ENCODE results near the gene GPSM1.

Gene GPSM1

GRCh38 chr9:136334541-136334940 lies 7.2 kb downstream of the GPSM1 start:
- no peak overlapping the region for H3K27ac Mint-ChIP-seq
- no peaks in the 10 kb centered on the region for H3K9me3 Mint-ChIP-seq
- no peaks in the 10 kb centered on the region for H3K4me1 Mint-ChIP-seq
- no peak for DNase-seq
- CTCF ChIA-PET: no interaction called here
- no peaks in the 10 kb centered on the region for H3K27me3 Mint-ChIP-seq
- H3K36me3 Mint-ChIP-seq: no peaks in the 10 kb centered on the region
- H3K4me3 Mint-ChIP-seq: no peak overlapping the region

GRCh38 chr9:136335296-136336155 lies 8.2 kb downstream of the GPSM1 start:
- no peaks in the 10 kb centered on the region for H3K9me3 Mint-ChIP-seq
- no peaks in the 10 kb centered on the region for H3K4me1 Mint-ChIP-seq
- no peaks in the 10 kb centered on the region for H3K27me3 Mint-ChIP-seq
- no peak overlapping the region for H3K27ac Mint-ChIP-seq
- H3K4me3 Mint-ChIP-seq: no peak overlapping the region
- CTCF ChIA-PET: interaction anchor here (0.6 to 0.8 kb wide), 2 partner anchors 12 to 54 kb away, joined by 3 read pairs; no protein-coding TSS in a partner anchor
- DNase-seq: no peak
- H3K36me3 Mint-ChIP-seq: no peaks in the 10 kb centered on the region

GRCh38 chr9:136336156-136336870 lies 9.0 kb downstream of the GPSM1 start:
- DNase-seq: no peak
- H3K27me3 Mint-ChIP-seq: no peaks in the 10 kb centered on the region
- CTCF ChIA-PET: no interaction called here
- H3K4me1 Mint-ChIP-seq: no peaks in the 10 kb centered on the region
- no peaks in the 10 kb centered on the region for H3K9me3 Mint-ChIP-seq
- no peak overlapping the region for H3K4me3 Mint-ChIP-seq
- H3K36me3 Mint-ChIP-seq: no peaks in the 10 kb centered on the region
- no peak overlapping the region for H3K27ac Mint-ChIP-seq

DNA sequence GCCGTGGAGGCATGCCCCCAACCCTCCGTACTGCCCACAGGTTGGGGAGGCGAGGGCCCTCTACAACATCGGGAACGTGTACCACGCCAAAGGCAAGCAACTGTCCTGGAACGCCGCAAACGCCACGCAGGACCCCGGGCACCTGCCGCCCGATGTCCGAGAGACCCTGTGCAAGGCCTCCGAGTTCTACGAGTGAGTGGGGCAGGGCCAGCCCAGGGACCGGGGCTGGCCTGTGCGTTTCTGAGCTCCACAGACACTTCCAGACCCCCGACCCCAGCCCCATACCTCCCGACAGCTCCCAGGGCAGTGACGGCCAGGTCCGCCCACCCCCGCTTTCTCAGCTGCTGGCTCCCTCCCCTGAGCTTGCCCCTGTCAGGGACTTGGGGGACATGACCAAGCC lies 9.5 kb downstream of the GPSM1 start:
- CTCF ChIA-PET: no interaction called here
- H3K36me3 Mint-ChIP-seq: no peaks in the 10 kb centered on the region
- no peak for DNase-seq
- no peaks in the 10 kb centered on the region for H3K27me3 Mint-ChIP-seq
- no peaks in the 10 kb centered on the region for H3K4me1 Mint-ChIP-seq
- H3K27ac Mint-ChIP-seq: no peak overlapping the region
- H3K9me3 Mint-ChIP-seq: no peaks in the 10 kb centered on the region
- no peak overlapping the region for H3K4me3 Mint-ChIP-seq

DNA sequence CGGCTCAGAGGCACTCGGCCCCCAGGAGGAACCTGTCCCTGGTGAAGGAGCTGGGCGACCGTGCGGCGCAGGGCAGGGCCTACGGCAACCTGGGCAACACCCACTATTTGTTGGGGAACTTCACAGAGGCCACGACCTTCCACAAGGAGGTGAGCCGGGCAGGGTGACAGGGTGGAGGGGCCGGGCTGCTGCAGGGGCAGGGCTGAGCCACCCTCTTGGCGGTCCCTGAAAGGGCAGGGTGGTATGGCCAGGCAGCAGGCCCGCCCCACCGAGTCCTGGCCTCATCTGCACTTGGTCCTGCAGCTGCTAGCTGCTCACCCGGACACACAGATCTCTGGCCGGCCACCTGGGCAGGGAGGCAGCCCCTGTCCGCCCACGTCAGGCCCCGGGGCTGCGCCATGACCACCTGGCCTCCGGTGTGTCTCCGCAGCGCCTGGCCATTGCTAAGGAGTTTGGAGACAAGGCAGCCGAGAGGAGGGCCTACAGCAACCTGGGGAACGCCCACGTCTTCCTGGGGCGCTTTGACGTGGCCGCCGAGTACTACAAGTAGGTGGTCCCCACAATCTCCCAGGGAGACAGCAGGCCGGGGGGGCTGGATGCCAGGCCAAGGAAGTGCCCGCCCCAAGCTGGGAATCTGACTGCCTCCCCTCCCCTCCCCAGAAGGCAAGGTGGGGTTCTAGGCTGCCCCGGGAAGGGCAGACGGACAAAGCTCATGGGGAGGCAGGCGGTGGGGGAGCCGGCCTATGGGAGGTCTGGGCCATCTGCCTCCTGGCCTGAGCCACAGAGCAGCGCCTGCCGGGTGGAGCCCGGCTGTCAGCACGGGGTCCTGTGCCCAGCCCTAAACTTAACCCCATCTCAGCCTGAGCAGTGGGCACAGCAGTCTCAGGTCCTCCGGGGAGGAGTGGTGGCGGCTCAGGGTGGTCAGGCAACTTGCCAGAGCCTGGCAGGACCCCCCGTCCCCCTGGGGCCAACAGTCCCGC lies 10.4 kb downstream of the GPSM1 start:
- no peaks in the 10 kb centered on the region for H3K9me3 Mint-ChIP-seq

GRCh38 chr9:136338511-136338910 lies 11.2 kb downstream of the GPSM1 start:
- Mint-ChIP-seq H3K27ac (no peak overlapping the region), H3K27me3 (no peaks in the 10 kb centered on the region), H3K9me3 (no peaks in the 10 kb centered on the region), H3K36me3 (no peaks in the 10 kb centered on the region), H3K4me3 (no peak overlapping the region), H3K4me1 (peaks cover 2% of the 10 kb centered on the region)
- CTCF ChIA-PET: no interaction called here
- no peak for DNase-seq

More for the DNA sequence above, 10.4 kb downstream of the GPSM1 start:
- DNase-seq: no peak
- H3K36me3 Mint-ChIP-seq: no peaks in the 10 kb centered on the region
- H3K4me1 Mint-ChIP-seq: no peaks in the 10 kb centered on the region
- no peak overlapping the region for H3K27ac Mint-ChIP-seq
- CTCF ChIA-PET: no interaction called here
- H3K4me3 Mint-ChIP-seq: no peak overlapping the region
- H3K27me3 Mint-ChIP-seq: no peaks in the 10 kb centered on the region

DNA sequence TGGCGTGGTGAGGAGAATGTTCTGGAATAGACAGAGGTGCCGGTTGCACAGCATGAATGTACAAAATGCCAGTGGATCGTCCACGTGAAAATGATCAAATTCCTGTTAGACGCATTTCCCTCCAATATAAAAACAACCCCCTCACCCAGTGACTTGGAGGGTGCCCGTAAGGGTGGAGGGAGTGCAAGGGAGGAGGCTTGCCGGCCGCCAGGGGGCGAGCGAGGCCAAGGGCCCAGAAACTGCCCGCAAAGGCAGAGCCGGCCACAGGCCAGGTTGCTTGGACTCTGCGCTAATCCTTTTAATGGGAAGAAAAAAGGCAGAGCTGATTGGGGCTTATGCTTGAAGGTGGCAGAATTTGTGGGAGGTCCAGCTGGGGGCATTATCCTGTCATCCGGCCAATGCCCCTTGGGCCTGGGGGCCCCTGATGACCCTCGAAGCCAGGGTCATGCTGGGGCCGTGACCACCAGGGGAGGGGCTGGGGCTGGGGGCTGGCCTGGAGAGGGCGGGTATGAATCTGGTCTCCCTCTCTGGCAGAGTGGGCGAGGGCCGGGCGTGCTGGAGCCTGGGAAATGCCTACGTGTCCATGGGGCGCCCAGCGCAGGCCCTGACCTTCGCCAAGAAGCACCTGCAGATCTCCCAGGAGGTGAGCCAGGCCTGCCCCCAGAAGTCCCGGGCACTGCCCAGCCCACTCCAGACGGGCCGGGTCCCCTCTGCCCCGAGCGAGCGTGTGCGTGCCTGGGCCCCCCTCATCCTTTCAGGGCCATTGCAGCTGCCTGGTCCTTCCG lies 12.0 kb downstream of the GPSM1 start:
- Mint-ChIP-seq H3K9me3 (no peaks in the 10 kb centered on the region), H3K27ac (no peak overlapping the region), H3K27me3 (no peaks in the 10 kb centered on the region), H3K36me3 (no peaks in the 10 kb centered on the region), H3K4me1 (peaks cover 2% of the 10 kb centered on the region), H3K4me3 (no peak overlapping the region)
- CTCF ChIA-PET: no interaction called here
- peak; percentile 41 for DNase-seq

- Mint-ChIP-seq H3K9me3 (no peaks in the 10 kb centered on the region), H3K27ac (no peak overlapping the region), H3K36me3 (no peaks in the 10 kb centered on the region), H3K27me3 (no peaks in the 10 kb centered on the region), H3K4me1 (peaks cover 2% of the 10 kb centered on the region), H3K4me3 (no peak overlapping the region)
- CTCF ChIA-PET: interaction anchor here (0.6 kb wide), 1 partner anchor 32 kb away, joined by 3 read pairs; no protein-coding TSS in a partner anchor
- DNase-seq: no peak
These were observed 12.6 kb downstream of the GPSM1 start for GRCh38 chr9:136339958-136340310.

GRCh38 chr9:136340356-136341041 lies 13.2 kb downstream of the GPSM1 start:
- no peak overlapping the region for H3K27ac Mint-ChIP-seq
- DNase-seq: no peak
- H3K27me3 Mint-ChIP-seq: no peaks in the 10 kb centered on the region
- no peaks in the 10 kb centered on the region for H3K9me3 Mint-ChIP-seq
- CTCF ChIA-PET: interaction anchor here (0.6 kb wide), 1 partner anchor 32 kb away, joined by 3 read pairs; no protein-coding TSS in a partner anchor
- no peaks in the 10 kb centered on the region for H3K36me3 Mint-ChIP-seq
- peaks cover 2% of the 10 kb centered on the region for H3K4me1 Mint-ChIP-seq
- no peak overlapping the region for H3K4me3 Mint-ChIP-seq

GRCh38 chr9:136341042-136341655 lies 13.8 kb downstream of the GPSM1 start:
- no peak for DNase-seq
- Mint-ChIP-seq H3K27me3 (no peaks in the 10 kb centered on the region), H3K36me3 (no peaks in the 10 kb centered on the region), H3K27ac (no peak overlapping the region), H3K9me3 (no peaks in the 10 kb centered on the region), H3K4me3 (no peak overlapping the region), H3K4me1 (peaks cover 2% of the 10 kb centered on the region)
- CTCF ChIA-PET: no interaction called here

- no peak for DNase-seq
- Mint-ChIP-seq H3K4me1 (peaks cover 2% of the 10 kb centered on the region), H3K4me3 (no peak overlapping the region), H3K27ac (no peak overlapping the region), H3K9me3 (no peaks in the 10 kb centered on the region), H3K27me3 (no peaks in the 10 kb centered on the region), H3K36me3 (no peaks in the 10 kb centered on the region)
- CTCF ChIA-PET: no interaction called here
These were observed 14.4 kb downstream of the GPSM1 start for GRCh38 chr9:136341769-136342168.

DNA sequence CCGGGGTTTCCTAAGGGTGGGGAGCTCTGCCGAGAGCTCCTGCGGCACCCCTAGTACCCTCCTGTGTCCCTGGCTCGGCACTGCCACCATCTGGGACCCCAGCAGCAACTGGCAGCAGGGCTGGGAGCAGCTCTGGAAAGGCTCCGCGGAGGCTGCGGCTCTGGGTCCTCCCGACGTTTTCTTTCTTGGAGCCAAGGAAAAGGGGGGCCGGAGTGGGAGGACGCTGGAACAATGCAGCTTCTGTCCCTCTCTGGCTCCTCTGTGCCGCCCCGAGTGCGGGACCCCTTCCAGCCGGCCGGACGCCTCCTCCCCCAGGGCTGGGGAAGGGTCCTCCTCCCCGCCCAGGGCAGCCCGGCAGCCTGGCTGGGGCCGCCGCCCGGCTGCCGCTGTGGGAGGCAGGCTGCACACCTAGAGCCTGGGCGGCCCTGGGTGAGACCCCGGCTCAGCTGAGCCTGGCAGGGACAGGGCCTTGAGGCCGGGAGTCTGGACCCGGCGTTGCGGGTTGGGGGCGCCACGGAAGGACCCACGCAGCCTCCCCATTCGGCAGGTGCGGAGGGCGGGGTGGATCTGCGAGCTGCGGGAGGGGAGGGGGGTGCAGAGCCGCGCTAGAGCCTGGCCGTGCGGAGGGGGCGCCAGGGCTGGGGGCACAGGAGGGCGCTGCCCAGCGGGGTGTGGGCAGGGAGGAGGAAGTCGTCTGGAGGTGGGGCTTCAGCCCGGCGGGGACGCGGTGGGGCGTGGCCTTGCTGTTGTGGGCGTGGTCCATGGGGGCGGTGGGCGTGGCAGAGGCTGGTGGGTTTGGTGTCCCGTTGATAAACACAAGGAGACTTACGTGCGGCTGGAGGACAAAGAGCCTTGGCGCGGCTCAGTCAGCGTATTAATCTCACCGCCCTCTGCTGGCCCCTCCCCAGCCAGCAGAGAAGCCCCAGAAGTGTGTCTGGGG lies 15.1 kb downstream of the GPSM1 start:
- no peak overlapping the region for H3K27ac Mint-ChIP-seq
- H3K4me3 Mint-ChIP-seq: no peak overlapping the region
- no peaks in the 10 kb centered on the region for H3K9me3 Mint-ChIP-seq
- CTCF ChIA-PET: interaction anchor here (0.7 kb wide), 1 partner anchor 30 kb away, joined by 3 read pairs; no protein-coding TSS in a partner anchor
- no peaks in the 10 kb centered on the region for H3K27me3 Mint-ChIP-seq
- no peaks in the 10 kb centered on the region for H3K36me3 Mint-ChIP-seq
- peaks cover 2% of the 10 kb centered on the region for H3K4me1 Mint-ChIP-seq
- peak; percentile 70 for DNase-seq

Measured in activated naive CD4-positive, alpha-beta T cell treated with anti-CD3 and anti-CD28 coated beads, Interleukin-2, amount 10 ng/mL, durations not matched to agents 7 days and 5 days (primary cell).